ENCODE results near the gene BBX.

BBX gene

DNA sequence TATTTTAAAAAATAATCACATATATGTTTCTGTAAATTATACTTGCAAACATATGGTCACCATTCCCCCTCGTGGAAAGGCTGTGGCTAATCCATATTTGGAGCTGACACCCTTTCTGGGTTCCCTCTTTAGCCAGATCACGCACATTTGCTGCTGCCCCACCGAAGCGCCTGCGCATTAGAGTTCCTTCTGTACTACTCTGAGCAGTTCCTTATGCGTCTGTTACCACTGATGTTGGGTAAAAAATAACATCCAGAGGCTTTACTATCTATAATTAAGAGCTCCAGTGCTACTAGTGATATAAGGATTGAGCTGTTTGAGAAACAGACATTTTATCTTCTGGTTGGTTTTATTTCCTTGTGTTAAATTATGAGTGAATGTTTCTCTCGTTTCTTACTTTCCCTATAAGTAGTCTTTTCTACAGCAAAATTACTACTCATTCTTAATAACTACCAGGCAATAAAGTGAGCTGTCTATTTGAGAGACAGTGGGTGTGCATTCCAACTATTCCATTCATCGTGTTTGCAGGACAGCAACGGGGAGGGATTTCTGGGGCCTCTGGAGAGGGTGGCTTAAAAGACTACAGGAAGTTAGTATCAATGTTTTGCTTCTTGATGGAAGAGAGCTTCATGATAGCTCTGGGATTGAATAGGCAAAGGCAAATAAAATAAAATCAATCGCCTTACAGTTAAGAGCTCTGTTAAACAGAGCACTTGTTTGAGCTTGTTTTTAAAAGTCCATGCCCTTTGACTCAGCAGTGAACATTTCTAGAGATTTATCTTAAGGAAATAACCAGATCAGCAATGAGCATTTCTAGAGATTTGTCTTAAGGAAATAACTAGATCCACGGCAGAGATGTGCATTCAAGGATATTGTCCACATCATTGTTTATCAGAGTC, 322.9 kb downstream of the BBX start:
- no peak for DNase-seq (ENCODE audit: low read depth)

DNA sequence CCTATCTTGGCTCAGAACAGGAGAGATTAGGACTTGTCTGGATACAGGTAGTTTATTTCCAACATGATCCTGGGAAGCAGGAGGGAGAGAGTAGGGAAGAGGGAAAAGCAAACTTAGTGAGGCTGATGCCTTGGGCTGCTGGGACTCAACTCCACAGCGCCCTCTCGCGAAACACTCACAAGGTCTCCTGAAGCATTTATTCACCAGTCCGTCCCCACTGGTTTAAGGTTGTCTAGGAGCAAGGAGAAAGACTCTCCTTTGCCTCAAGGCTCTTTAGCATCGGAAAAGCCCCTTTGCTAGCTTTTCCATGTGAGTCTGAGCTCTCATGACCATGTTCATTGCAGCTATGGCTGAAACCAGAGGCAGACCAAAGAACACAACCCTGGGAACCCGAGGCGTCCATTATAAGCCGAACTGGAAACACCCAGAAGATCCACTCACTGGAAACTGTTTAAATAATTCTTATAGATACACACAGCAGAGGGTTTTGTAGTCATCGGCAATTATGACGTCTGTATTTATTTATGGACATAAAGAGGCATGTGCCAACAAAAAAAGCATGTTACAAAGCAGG, 323.6 kb downstream of the BBX start:
- DNase-seq (ENCODE audit: low read depth) = no peak

DNA sequence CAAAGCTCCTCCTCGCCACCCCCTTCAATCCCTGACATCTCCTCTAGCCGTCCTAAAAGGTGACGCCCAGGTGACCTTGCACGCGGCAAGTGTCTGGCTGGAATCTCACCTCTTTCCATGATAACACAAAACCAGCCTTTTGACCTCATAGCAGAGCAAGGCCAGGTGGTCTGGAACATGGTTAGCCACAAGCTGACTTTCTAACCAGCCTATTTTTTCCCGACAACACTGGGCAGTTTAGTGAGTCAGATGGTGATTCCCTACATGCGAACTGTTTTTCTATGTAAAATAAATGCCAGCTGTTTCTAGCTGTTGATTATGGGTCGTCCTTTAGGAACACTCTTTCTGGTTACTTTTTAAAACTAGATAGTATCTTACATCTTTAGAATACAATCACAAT, 325.0 kb downstream of the BBX start:
- DNase-seq (ENCODE audit: low read depth) = no peak

DNA sequence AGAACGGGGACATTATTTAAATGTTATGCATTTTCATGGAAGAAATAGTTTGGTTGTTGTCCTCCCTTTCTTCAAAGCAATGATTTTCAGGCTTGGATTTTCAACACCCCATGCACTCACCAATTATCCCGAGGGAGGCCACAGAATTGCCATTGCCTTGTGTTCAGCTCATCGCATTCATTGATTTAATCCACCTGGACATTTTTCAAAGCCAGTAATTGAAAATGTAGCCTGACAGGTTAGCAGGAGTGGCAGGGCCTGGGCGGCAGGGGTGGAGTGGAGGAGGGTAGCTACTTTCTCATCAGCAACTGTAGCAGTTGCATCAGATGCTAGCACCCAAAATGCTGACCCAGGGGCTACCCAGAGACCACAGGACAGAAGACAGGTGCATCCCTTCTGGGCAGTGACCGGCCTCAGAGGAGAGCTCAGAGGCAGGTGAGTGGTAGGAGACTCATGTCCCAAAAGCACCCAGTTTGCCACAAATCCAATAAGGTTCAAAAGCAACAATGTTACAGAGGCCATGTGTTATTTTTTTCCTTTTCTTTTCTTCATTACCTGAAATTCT, 325.7 kb downstream of the BBX start:
- no peak for DNase-seq (ENCODE audit: low read depth)

DNA sequence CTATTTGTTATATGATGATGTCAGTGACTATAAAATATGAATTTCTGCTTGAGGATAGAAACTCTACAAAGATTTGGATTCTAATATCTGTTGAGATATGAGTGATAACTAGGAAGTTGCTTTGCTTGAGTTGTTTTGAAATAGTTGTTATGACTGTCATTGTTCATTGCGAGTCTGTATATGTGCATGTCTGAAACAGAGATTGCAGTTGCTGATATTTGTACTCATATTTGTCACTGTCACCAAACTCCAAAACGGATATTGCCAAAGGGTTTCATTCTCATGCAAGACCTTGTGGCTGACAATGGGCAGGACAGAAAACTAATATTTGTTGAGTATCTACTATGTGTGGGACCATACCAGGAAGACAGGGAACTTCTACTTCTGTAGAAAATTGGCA, 327.9 kb downstream of the BBX start:
- DNase-seq (ENCODE audit: low read depth) = no peak

DNA sequence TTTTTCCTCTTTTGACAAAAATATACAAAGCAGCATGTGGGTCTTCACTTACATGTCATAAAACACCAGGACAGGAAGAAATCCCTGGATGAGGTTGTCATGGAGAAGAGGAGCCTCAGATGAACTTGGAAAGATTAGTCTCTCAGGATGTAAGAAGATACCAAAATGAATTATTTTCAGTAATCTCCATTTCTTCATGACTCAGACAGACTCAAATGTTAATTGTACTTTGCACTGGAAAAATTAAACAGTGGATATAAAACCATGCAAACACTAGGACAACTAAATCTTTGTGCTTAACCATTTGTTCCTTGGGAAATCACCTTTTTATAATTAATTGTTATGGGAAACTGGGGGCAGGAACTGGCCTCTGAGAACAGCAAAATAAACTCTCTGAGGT, 331.1 kb downstream of the BBX start:
- no peak for DNase-seq (ENCODE audit: low read depth)

DNA sequence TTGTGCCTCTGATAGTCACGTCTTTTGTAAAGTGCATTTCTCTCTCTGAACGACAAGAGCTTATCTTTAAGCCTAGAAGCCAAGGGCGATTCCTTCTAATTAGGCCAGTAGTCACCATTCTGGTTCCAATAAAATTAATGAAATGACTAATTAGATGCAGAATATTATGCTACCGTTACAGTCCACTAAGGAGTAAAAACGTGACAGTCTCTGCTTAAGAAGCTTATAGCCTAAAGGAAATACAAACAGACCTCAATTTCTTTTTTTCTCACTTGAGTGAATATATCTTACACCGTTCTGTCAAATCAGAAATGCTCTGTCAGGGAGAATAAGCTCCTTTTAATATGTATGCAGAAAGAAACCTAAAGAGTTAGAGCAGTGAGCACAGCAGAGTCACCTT, 332.0 kb downstream of the BBX start:
- no peak for DNase-seq (ENCODE audit: low read depth)

DNA sequence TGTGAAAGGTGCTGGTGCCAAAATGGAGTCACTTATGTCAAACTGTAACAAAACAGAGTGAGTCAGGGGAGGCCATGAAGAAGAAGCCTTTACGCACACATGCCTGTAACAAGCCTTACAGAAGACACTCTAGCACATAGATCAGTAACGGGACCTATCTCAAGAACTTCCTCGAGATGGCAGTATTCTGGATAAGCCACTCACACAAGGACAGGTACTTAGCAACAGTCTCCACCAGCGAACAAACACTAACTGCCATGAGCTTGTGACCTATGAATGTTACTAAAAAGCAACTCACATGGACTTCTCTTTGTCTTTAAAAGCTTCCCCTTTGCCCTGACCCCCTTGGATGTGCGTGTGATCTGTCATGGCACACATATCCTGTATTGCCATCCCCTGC, 332.9 kb downstream of the BBX start:
- DNase-seq (ENCODE audit: low read depth) = no peak

DNA sequence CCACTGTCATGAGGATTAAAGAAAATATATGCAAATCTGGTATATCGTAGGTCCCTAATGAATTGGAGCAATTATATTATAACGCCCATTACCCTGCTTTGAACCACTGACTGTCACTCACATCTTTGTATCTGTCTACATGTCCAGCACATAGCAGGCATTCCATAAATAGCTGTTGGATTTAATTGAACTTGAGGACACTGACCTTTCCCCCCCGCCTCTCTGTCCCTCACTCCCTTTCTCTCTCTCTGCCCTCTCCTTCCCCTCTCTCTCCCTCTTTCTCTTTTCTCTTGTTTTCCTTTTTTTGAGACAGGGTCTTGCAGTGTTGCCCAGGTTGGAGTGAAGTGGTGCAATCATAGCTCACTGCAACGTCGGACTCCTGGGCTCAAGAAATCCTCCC, 335.1 kb downstream of the BBX start:
- no peak for DNase-seq (ENCODE audit: low read depth)

DNA sequence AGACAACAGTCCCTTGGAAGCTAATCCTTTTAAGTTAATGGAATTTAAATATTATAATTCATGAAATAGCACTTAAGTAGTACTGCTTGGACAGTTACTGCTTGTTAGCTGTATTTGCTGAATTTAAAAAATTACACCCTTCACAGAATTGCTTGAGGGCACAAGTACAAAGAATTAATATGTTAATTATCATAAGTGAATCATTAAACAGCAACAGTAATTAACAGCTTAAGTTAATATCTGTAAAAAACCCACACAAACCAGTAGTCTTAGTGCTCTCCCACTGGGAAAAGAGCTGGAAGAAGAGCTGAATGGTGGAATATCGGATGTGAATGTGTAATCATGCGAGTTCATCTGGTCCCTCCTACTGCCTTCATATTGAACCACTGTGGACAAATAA, 336.1 kb downstream of the BBX start:
- no peak for DNase-seq (ENCODE audit: low read depth)

All from T follicular helper cell (primary cell).